ENCODE measurements around the gene SPATC1L.

The SPATC1L gene

DNA sequence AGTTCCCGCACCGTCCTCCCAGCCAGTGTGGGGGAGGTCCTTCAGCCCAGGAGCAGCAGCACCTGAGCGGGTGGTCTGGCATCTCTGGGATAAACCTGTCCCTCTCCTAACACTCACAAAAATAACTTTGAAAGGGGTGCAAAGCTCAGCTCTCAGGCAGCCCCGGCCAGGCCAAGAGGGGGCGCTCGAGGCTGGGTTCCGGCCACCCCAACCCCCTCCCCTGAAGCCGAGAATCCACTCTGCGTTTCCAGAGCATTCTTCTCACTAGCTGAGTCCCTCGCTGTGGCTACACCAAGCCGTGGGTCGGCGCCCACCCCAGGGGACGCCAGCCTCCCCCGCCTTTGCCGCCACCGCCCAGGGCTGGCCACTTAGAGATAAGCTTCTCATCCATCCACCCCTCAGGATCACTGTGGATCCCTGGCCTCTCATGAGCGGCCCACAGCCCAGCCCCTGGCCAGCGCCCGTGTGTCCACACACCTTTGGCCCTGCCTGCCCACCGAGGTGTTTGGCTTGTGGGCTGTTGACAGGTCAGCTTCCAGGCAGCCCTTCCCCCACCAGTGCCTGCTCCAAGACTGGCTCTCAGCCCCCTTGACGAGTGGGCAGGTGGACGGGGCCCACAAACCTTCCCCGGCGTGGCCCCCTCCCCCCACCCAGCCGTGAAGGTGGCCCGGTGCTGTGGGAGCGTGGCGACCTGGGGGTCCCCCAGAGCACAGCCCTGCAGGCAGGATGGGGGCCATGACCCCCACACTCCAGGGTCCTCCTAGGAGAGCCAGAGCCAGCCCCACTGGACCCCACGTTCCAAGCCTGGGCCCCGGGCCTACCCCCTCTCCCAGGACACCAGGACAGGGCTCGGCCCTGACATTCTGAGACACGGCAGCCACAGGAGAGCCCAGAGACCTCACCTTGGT is 30.8 kb downstream of the SPATC1L start:
- DNase-seq (ENCODE audit: extremely low spot score), result peak; percentile 84
- CTCF ChIA-PET, result interaction anchor here (0.6 to 1.5 kb wide), 7 partner anchors 10 to 183 kb away, joined by 3 to 14 read pairs (median 4); no protein-coding TSS in a partner anchor
- POLR2A ChIA-PET, result interaction anchor here (0.7 to 1.2 kb wide), 4 partner anchors 10 to 166 kb away, joined by 3 to 5 read pairs (median 4); partner anchors contain the start of gene YBEY
- no peak for TF ChIP-seq ZNF384 (IDR thresholded peaks at IDR 0.05)

DNA sequence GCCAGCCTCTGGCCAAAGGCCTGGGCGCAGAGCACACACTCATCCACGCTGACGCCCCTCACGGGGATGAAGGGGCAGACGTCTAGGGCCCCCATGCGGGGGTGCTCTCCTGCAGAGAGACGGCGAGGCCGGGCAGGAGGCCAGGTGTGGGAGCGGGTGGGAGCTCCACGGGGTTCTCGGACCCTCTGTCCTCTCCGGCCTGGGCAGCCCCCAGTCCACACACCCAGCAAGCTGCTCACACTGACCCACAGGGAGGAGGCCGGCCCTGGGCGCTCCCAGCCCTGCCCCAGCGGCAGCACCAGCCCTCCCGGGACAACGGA is 31.4 kb downstream of the SPATC1L start:
- TF ChIP-seq HDGF (IDR thresholded peaks at IDR 0.05; ENCODE audit: borderline replicate concordance) (no peak), ZNF384 (IDR thresholded peaks at IDR 0.05) (no peak), LEF1 (IDR thresholded peaks at IDR 0.05; ENCODE audit: borderline replicate concordance) (no peak), TARDBP (IDR thresholded peaks at IDR 0.05) (no peak), SUZ12 (IDR thresholded peaks at IDR 0.05) (no peak), NFRKB (IDR thresholded peaks at IDR 0.05) (no peak), L3MBTL2 (conservative IDR thresholded peaks at IDR 0.05) (no peak), FOXM1 (IDR thresholded peaks at IDR 0.05; ENCODE audit: borderline replicate concordance) (no peak)
- ChIA-PET CTCF (interaction anchor here (0.6 to 1.5 kb wide), 7 partner anchors 10 to 182 kb away, joined by 3 to 14 read pairs (median 4); no protein-coding TSS in a partner anchor), POLR2A (interaction anchor here (0.7 to 1.2 kb wide), 4 partner anchors 9 to 166 kb away, joined by 3 to 5 read pairs (median 4); partner anchors contain the start of gene YBEY)
- no peak for DNase-seq (ENCODE audit: extremely low spot score)

DNA sequence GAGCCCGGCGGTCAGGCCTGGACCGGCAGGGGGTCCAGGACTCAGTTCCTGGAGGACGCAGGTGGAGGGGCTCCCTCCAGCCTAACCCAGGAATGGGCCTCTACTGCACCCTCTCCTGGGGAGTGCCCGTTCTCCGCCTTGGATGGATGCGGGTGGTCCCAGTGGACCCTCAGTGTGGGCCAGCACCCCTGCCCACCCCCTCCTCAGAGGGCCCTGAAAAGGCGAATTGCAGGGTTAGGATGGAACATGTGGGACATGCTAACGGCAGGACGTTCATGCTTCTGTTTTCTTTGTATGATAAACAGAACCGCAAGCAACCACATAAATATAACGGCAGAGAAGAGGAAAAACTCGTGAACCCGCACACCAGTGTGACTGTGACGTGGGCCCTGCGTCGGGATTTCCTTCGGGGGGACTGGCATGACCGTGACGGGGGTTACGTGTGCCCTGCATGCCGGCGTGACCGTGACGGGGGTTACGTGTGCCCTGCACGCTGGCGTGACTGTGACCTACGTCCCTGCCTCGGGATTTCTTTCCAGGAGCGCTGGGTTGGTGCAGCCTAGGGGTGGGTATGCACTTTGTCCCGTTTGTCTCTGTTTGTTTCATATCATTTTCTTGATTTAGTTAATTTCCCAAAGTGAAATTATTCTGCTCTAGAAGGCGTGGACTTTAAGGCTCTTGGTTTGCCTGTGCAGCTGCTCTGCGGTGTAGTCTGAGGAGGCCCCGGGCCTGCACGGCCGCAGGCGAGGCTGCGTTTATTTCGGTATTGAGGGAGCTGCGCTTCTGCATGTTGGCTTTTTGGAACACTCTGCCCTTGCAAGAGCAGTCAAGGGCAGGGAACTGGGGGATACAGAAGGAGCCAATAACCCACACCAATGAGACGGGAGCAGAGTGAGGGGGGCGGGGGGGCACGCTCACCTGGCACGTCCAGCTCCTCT is 32.0 kb downstream of the SPATC1L start:
- ChIA-PET POLR2A (interaction anchor here (0.7 to 1.2 kb wide), 3 partner anchors 9 to 167 kb away, joined by 3 to 5 read pairs (median 4); no protein-coding TSS in a partner anchor), CTCF (interaction anchor here (0.6 to 1.5 kb wide), 6 partner anchors 9 to 173 kb away, joined by 3 to 14 read pairs (median 4); no protein-coding TSS in a partner anchor)
- no peak for DNase-seq (ENCODE audit: extremely low spot score)
- TF ChIP-seq FOXA1 (IDR thresholded peaks at IDR 0.05) (no peak), TARDBP (IDR thresholded peaks at IDR 0.05) (no peak), CTBP1 (IDR thresholded peaks at IDR 0.05; ENCODE audit: borderline replicate concordance) (no peak), BHLHE40 (IDR thresholded peaks at IDR 0.05; ENCODE audit: borderline replicate concordance) (no peak), FOXM1 (IDR thresholded peaks at IDR 0.05; ENCODE audit: borderline replicate concordance) (no peak), NFRKB (IDR thresholded peaks at IDR 0.05) (no peak), ELF4 (IDR thresholded peaks at IDR 0.05) (no peak), ARNT (IDR thresholded peaks at IDR 0.05) (no peak), HDGF (IDR thresholded peaks at IDR 0.05; ENCODE audit: borderline replicate concordance) (no peak), SUZ12 (IDR thresholded peaks at IDR 0.05) (no peak), ZNF384 (IDR thresholded peaks at IDR 0.05) (no peak), LEF1 (IDR thresholded peaks at IDR 0.05; ENCODE audit: borderline replicate concordance) (no peak)
- TF ChIP-seq, protein P1, sequence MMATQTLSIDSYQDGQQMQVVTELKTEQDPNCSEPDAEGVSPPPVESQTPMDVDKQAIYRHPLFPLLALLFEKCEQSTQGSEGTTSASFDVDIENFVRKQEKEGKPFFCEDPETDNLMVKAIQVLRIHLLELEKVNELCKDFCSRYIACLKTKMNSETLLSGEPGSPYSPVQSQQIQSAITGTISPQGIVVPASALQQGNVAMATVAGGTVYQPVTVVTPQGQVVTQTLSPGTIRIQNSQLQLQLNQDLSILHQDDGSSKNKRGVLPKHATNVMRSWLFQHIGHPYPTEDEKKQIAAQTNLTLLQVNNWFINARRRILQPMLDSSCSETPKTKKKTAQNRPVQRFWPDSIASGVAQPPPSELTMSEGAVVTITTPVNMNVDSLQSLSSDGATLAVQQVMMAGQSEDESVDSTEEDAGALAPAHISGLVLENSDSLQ (IDR thresholded peaks at IDR 0.05), result no peak

DNA sequence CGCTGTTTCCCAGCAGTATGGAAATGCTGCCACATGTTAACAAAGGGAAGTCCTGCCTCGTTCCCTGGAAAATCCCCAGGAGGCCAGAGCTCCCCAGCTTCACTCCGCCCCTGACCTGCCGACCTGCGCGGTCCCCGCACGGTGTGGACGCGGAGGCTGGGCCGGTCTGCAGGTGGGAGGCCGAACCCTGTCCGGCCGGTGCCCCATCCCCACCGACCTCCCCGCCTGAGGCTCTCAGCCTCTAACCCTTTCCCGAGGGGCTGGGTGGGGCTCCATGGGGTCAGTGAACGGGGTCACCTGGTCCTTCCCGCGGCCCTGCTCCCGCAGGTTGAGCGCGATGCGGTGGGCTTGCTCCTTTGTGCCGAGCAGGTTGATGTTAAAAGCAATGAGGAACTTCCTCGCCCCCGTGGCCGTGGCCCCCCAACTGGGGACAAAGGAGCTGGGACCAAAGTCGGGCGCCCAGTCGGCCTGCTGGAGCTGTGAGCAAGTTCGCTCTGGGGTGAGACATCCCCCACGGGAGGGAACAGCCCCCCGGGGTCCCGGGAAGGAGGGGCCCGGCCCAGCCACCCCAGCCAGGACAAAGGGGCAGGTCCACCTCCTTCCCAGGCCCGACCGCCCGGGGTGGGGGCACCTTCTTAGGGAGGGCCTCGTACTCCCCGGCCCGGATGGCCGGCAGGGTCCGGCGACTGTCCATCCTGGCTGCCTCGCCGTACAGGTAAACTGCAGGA is 32.8 kb downstream of the SPATC1L start:
- no peak for TF ChIP-seq NFRKB (IDR thresholded peaks at IDR 0.05)
- TF ChIP-seq SP1 (IDR thresholded peaks at IDR 0.05), result no peak
- no peak for TF ChIP-seq L3MBTL2 (conservative IDR thresholded peaks at IDR 0.05)
- TF ChIP-seq ARNT (IDR thresholded peaks at IDR 0.05), result no peak
- TF ChIP-seq HDGF (IDR thresholded peaks at IDR 0.05; ENCODE audit: borderline replicate concordance), result no peak
- TF ChIP-seq LEF1 (IDR thresholded peaks at IDR 0.05; ENCODE audit: borderline replicate concordance), result no peak
- no peak for DNase-seq (ENCODE audit: extremely low spot score)
- ChIA-PET POLR2A (no interaction called here), CTCF (no interaction called here)

DNA sequence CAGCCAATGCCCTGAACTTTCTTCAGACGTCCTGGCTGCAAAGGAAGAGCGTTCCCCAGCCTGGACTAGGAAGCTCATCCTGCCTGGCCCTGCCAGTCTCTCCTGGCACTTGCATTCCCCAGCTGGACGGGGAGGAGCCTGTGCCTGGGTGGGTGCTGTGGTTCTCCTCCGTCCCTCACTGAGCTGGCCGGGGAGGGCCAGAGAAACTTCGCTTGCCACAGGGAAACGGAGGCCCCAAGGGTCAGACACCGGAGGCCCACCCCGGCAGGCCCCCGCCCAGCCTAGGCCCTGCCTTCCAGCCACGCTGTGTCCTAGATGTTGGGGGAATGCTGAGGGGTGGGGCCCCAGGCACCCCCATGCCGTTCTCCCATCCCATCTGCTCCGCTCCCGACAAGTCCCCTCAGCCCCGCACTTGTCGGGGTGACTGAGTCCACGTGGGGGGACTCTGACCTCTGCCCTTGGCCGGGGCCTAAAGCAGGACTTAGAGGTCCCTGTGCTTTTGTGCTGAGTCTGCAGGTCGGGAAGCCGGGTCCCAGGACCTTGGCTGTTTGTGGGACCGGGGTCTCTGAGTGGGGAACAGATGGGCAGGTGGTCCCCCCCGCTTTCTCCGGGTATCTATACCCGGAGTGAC is 33.7 kb downstream of the SPATC1L start:
- TF ChIP-seq, protein P1 (IDR thresholded peaks at IDR 0.05), result no peak
- no peak for TF ChIP-seq L3MBTL2 (conservative IDR thresholded peaks at IDR 0.05)
- no peak for TF ChIP-seq FOXA1 (IDR thresholded peaks at IDR 0.05)
- TF ChIP-seq CTBP1 (IDR thresholded peaks at IDR 0.05; ENCODE audit: borderline replicate concordance), result no peak
- TF ChIP-seq SUZ12 (IDR thresholded peaks at IDR 0.05), result no peak
- TF ChIP-seq ZNF384 (IDR thresholded peaks at IDR 0.05), result no peak
- no peak for TF ChIP-seq LEF1 (IDR thresholded peaks at IDR 0.05; ENCODE audit: borderline replicate concordance)
- no peak for TF ChIP-seq FOXK2 (IDR thresholded peaks at IDR 0.05)
- TF ChIP-seq ARNT (IDR thresholded peaks at IDR 0.05), result no peak
- TF ChIP-seq NFRKB (IDR thresholded peaks at IDR 0.05), result no peak
- TF ChIP-seq HDGF (IDR thresholded peaks at IDR 0.05; ENCODE audit: borderline replicate concordance), result no peak
- TF ChIP-seq FOXM1 (IDR thresholded peaks at IDR 0.05; ENCODE audit: borderline replicate concordance), result no peak
- no peak for TF ChIP-seq BHLHE40 (IDR thresholded peaks at IDR 0.05; ENCODE audit: borderline replicate concordance)
- no peak for TF ChIP-seq TARDBP (IDR thresholded peaks at IDR 0.05)
- DNase-seq (ENCODE audit: extremely low spot score), result no peak
- ChIA-PET POLR2A (no interaction called here), CTCF (interaction anchor here (0.6 kb wide), 1 partner anchor 225 kb away, joined by 3 read pairs; no protein-coding TSS in a partner anchor)

Measured in HEK293T (cell line).